Right cardiac atrium (tissue), 5 donors: ENCODE data around the gene NUDT16. TPM values are rescaled to one million over a fixed set of nuclear protein-coding genes. Genes with fewer than 3 reads are reported as not detected.
"Not testable (repeated sequence)": the region's sequence is repeated elsewhere in the genome, so short reads cannot be mapped to it uniquely, and the experiment has no call there.

ENCODE experiments used
- ATAC-seq, 2 donors: fragments of 200-7000 bp; cut with Tn5 transposase; one replicate each; pipeline versions ENCODE4 v1.8.0 to v1.9.1; 2020; ENCODE audit warnings: moderate library complexity in 2 of 2, mild to moderate bottlenecking in 1 of 2
- DNase-seq, 3 donors: peaks; one replicate each; pipeline ENCODE4 v3.0.0-alpha.2; 2020
- H3K27ac ChIP-seq: one replicate; pipeline ENCODE4 v1.5.1; 2013; ENCODE audit warnings: mild to moderate bottlenecking, low read length, control low read depth, moderate library complexity
- H3K27me3 ChIP-seq: one replicate; pipeline ENCODE4 v1.6.1; 2013; ENCODE audit not compliant: control insufficient read depth, insufficient read depth
- H3K4me1 ChIP-seq: one replicate; pipeline ENCODE4 v1.6.1; 2013; ENCODE audit warnings: low read length; ENCODE audit not compliant: control insufficient read depth, insufficient read depth
- H3K4me3 ChIP-seq: one replicate; pipeline ENCODE4 v1.5.1; 2013; ENCODE audit warnings: low read length, control low read depth
- H3K9me3 ChIP-seq: one replicate; pipeline ENCODE4 v1.6.1; 2013; ENCODE audit warnings: low read length; ENCODE audit not compliant: control insufficient read depth
- WGBS: extraction: QIAGEN DNeasy Blood & Tissue Kit; methylation state at CpG from one replicate; pipeline ENCODE4 v1.1.7; 2013; 5-methylcytosine and 5-hydroxymethylcytosine counted together
- intact Hi-C, 4 donors: fragments of 100-400 bp; cut with DNase I; formaldehyde crosslinking; loops; one replicate each; pipeline versions ENCODE4 v1.11.0 to v1.14.0; 2022 to 2023
- polyA plus RNA-seq: library from polyadenylated mRNA; stranded (reverse); fragments of 200-250 nt; gene quantifications from one replicate; pipeline ENCODE4 v1.2.3, GENCODE V29; 2013
- total RNA-seq, 4 donors: library from RNA; stranded (reverse); fragmentation: NEBNext Ultra II Directional; extraction: Animal tissue kit (Norgen Biotek cat#: 25700); gene quantifications; one replicate each; pipeline ENCODE4 v1.2.1, GENCODE V29; 2021
- donor health status: healthy with polysubstance abuse.
- donor health status: DM: no; HTN: yes; CAD: no.
- donor health status: DM: no; HTN: no; CAD: no.
- donor health status: DM: no; HTN: yes; CAD: no; lungs with severe emphysema.
- donor health status: DM: yes; HTN: yes; CAD: no.

Gene NUDT16
- total and polyA plus RNA-seq, 5 donors: 22.5 to 35.4 (median 25.0) TPM

GRCh38 chr3:131356006-131356595 is 25.5 kb upstream of the NUDT16 start:
- no peak overlapping the region for H3K27ac ChIP-seq
- DNase-seq: no peak
- no peaks in the 10 kb centered on the region for H3K9me3 ChIP-seq
- no peak overlapping the region for H3K4me3 ChIP-seq
- 90% methylated on average over 5 of the region's 5 CpGs for WGBS
- intact Hi-C loops: no loop called here
- H3K27me3 ChIP-seq: no peaks in the 10 kb centered on the region
- no peak for ATAC-seq
- no peaks in the 10 kb centered on the region for H3K4me1 ChIP-seq

- no peaks in the 10 kb centered on the region for H3K9me3 ChIP-seq
- intact Hi-C loops: no loop called here
- ATAC-seq (no peak), DNase-seq (no peak)
- 95% methylated on average over 1 of the region's 1 CpG for WGBS
- no peak overlapping the region for H3K27ac ChIP-seq
- no peaks in the 10 kb centered on the region for H3K27me3 ChIP-seq
- H3K4me1 ChIP-seq: peaks cover under 1% of the 10 kb centered on the region
- H3K4me3 ChIP-seq: no peak overlapping the region
Measured at GRCh38 chr3:131357275-131357674, 24.3 kb upstream of the NUDT16 start.

- WGBS: 68% methylated on average over 4 of the region's 4 CpGs
- Histone ChIP-seq H3K9me3 (no peaks in the 10 kb centered on the region), H3K27ac (no peak overlapping the region), H3K27me3 (no peaks in the 10 kb centered on the region), H3K4me3 (no peak overlapping the region), H3K4me1 (peaks cover 3% of the 10 kb centered on the region)
- DNase-seq (no peak), ATAC-seq (no peak)
- intact Hi-C loops: no loop called here
Measured at GRCh38 chr3:131360191-131360755, 21.3 kb upstream of the NUDT16 start.

GRCh38 chr3:131361066-131361463 is 20.5 kb upstream of the NUDT16 start:
- WGBS: 78% methylated on average over 7 of the region's 7 CpGs
- H3K4me3 ChIP-seq: peak overlapping the region; percentile 41
- H3K27me3 ChIP-seq, intact Hi-C loops, H3K9me3 ChIP-seq, H3K4me1 ChIP-seq: not testable (repeated sequence)
- ATAC-seq: peak; percentile 2 to 22
- peak overlapping the region; percentile 53 for H3K27ac ChIP-seq
- peak in 1 of 3 donors; percentile 51 for DNase-seq

GRCh38 chr3:131361464-131362421 is 19.8 kb upstream of the NUDT16 start:
- peaks cover 3% of the 10 kb centered on the region for H3K4me1 ChIP-seq
- intact Hi-C loops: no loop called here
- H3K27me3 ChIP-seq: no peaks in the 10 kb centered on the region
- no peaks in the 10 kb centered on the region for H3K9me3 ChIP-seq
- peak; percentile 96 to 98 for ATAC-seq
- H3K4me3 ChIP-seq: peak overlapping the region; percentile 41
- DNase-seq: peak; percentile 87 to 94 (median 93)
- H3K27ac ChIP-seq: peak overlapping the region; percentile 53
- WGBS: 7% methylated on average over 64 of the region's 64 CpGs

- no peak overlapping the region for H3K27ac ChIP-seq
- no peak for ATAC-seq
- WGBS: 87% methylated on average over 3 of the region's 3 CpGs
- DNase-seq: no peak
- peaks cover 3% of the 10 kb centered on the region for H3K4me1 ChIP-seq
- no peaks in the 10 kb centered on the region for H3K27me3 ChIP-seq
- intact Hi-C loops: no loop called here
- H3K9me3 ChIP-seq: no peaks in the 10 kb centered on the region
- H3K4me3 ChIP-seq: no peak overlapping the region
Measured at GRCh38 chr3:131363275-131363674, 18.3 kb upstream of the NUDT16 start.

- H3K27me3 ChIP-seq: no peaks in the 10 kb centered on the region
- peaks cover 6% of the 10 kb centered on the region for H3K4me1 ChIP-seq
- no peak overlapping the region for H3K4me3 ChIP-seq
- H3K9me3 ChIP-seq: no peaks in the 10 kb centered on the region
- peak in 1 of 2 donors; percentile 45 for ATAC-seq
- no peak for DNase-seq
- WGBS: 54% methylated on average over 10 of the region's 10 CpGs
- intact Hi-C loops: no loop called here
- no peak overlapping the region for H3K27ac ChIP-seq
Measured at GRCh38 chr3:131370935-131371687, 10.5 kb upstream of the NUDT16 start.

GRCh38 chr3:131371688-131372066 is 9.9 kb upstream of the NUDT16 start:
- Histone ChIP-seq H3K27me3 (no peaks in the 10 kb centered on the region), H3K9me3 (no peaks in the 10 kb centered on the region), H3K27ac (peak overlapping the region; percentile 61), H3K4me3 (no peak overlapping the region), H3K4me1 (peaks cover 6% of the 10 kb centered on the region)
- intact Hi-C loops: no loop called here
- ATAC-seq (peak in 1 of 2 donors; percentile 12), DNase-seq (no peak)
- 72% methylated on average over 2 of the region's 2 CpGs for WGBS

- peaks cover 6% of the 10 kb centered on the region for H3K4me1 ChIP-seq
- no peak overlapping the region for H3K4me3 ChIP-seq
- H3K27me3 ChIP-seq: no peaks in the 10 kb centered on the region
- H3K27ac ChIP-seq: no peak overlapping the region
- intact Hi-C loops: no loop called here
- no peaks in the 10 kb centered on the region for H3K9me3 ChIP-seq
- DNase-seq (no peak), ATAC-seq (no peak)
- WGBS: 99% methylated on average over 2 of the region's 2 CpGs
Measured at GRCh38 chr3:131374741-131375140, 6.8 kb upstream of the NUDT16 start.

GRCh38 chr3:131380821-131381444 is 641 bp upstream of the NUDT16 start:
- DNase-seq (peak in 2 of 3 donors; percentile 25 to 60), ATAC-seq (peak; percentile 2 to 7)
- H3K4me1 ChIP-seq: peaks cover 26% of the 10 kb centered on the region
- intact Hi-C loops: loop anchor here in 1 of 4 donors (10.0 kb wide), 1 partner anchor 124 kb away; the partner anchor contains the start of gene MRPL3
- H3K27ac ChIP-seq: peak overlapping the region; percentile 92
- H3K9me3 ChIP-seq, H3K27me3 ChIP-seq: not testable (repeated sequence)
- H3K4me3 ChIP-seq: peak overlapping the region; percentile 61
- 8% methylated on average over 16 of the region's 16 CpGs for WGBS
